Esophagus (tissue), 2 donors: ENCODE measurements around the gene UGT1A3. TPM values are rescaled to one million over a fixed set of nuclear protein-coding genes. Genes with fewer than 3 reads are reported as not detected.
"Not testable (repeated sequence)": the region's sequence is repeated elsewhere in the genome, so short reads cannot be mapped to it uniquely, and the experiment has no call there.

Experiments used
- H3K27ac ChIP-seq, 2 donors: one replicate each; pipeline ENCODE4 v1.5.1; 2013; ENCODE audit warnings: low read depth in 2 of 2, mild to moderate bottlenecking in 2 of 2, inconsistent platforms in 1 of 2, low read length in 1 of 2, moderate library complexity in 1 of 2
- H3K27me3 ChIP-seq, 2 donors: one replicate each; pipeline ENCODE4 v1.6.1; 2013; ENCODE audit warnings: low read length in 2 of 2, control low read depth in 1 of 2, mild to moderate bottlenecking in 1 of 2; ENCODE audit not compliant: insufficient read depth in 2 of 2, control insufficient read depth in 1 of 2
- H3K36me3 ChIP-seq, 2 donors: one replicate each; pipeline ENCODE4 v1.6.1; 2013; ENCODE audit warnings: low read length in 1 of 2; ENCODE audit not compliant: control insufficient read depth in 2 of 2, insufficient read depth in 2 of 2
- H3K4me1 ChIP-seq, 2 donors: one replicate each; pipeline ENCODE4 v1.6.1; 2013; ENCODE audit warnings: low read length in 1 of 2; ENCODE audit not compliant: control insufficient read depth in 2 of 2, insufficient read depth in 2 of 2
- H3K4me3 ChIP-seq, 2 donors: one replicate each; pipeline ENCODE4 v1.5.1; 2013; ENCODE audit warnings: low read length in 2 of 2, mild to moderate bottlenecking in 2 of 2, low read depth in 1 of 2, moderate library complexity in 1 of 2
- H3K9me3 ChIP-seq, 2 donors: one replicate each; pipeline ENCODE4 v1.6.1; 2013; ENCODE audit warnings: mild to moderate bottlenecking in 2 of 2, low read depth in 1 of 2, low read length in 1 of 2, moderate library complexity in 1 of 2; ENCODE audit not compliant: control insufficient read depth in 2 of 2, insufficient read depth in 1 of 2
- WGBS, 2 donors: extraction: QIAGEN DNeasy Blood & Tissue Kit; methylation state at CpG; one replicate each; pipeline ENCODE4 v1.1.7; 2013; 5-methylcytosine and 5-hydroxymethylcytosine counted together
- polyA plus RNA-seq, 2 donors: library from polyadenylated mRNA; stranded (reverse); fragments of 200-250 nt; gene quantifications; one replicate each; pipeline ENCODE4 v1.2.3, GENCODE V29; 2013
- donor health status: healthy with polysubstance abuse.
- donor health status: Bipolar disorder and iron deficiency.

UGT1A3 gene
- polyA plus RNA-seq, 2 donors = 0.07 to 1.5 TPM

DNA sequence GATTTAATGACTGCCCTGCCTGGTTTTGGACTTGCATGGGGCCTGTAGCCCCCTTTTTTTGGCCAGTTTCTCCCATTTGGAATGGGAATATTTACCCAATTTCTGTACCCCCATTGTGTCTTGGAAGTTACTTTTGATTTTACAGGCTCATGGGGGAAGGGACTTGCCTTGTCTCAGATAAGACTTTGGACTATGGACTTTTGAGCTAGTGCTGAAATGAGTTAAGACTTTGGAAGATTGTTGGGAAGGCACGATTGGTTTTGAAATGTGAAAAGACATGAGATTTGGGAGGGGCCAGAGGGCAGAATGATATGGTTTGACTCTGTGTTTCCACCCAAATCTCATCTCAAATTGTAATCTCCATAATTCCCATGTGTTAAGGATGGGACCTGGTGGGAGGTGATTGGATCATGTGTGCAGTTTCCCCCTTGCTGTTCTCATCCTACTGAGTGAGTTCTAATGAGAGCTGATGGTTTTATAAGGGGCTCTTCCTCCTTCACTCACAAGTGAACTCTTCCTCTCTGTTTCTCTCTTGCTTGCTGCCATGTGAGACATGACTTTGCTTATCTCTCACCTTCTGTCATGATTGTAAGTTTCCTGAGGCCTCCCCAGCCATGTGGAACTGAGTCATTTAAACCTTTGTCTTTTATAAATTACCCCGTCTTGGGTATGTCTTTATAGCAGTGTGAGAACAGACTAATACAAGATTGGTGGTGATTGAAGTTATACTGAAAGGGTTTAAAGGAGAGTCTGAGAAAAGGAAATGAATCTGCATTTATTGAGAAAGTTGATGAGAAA is 22.6 kb downstream of the UGT1A3 start:
- not testable (repeated sequence) for H3K4me1 ChIP-seq, H3K4me3 ChIP-seq, H3K9me3 ChIP-seq, H3K36me3 ChIP-seq, H3K27ac ChIP-seq, H3K27me3 ChIP-seq
- 60 to 78% methylated on average over 2 of the region's 2 CpGs for WGBS, 2 donors

GRCh38 chr2:233754872-233755611 is 26.2 kb downstream of the UGT1A3 start:
- Histone ChIP-seq H3K36me3 (no peaks in the 10 kb centered on the region), H3K27me3 (no peaks in the 10 kb centered on the region), H3K4me1 (no peaks in the 10 kb centered on the region), H3K9me3 (peaks cover 0 to 7% of the 10 kb centered on the region in 2 donors), H3K4me3 (no peak overlapping the region), H3K27ac (no peak overlapping the region)
- 91 to 95% methylated on average over 41 to 44 of the region's 44 CpGs for WGBS, 2 donors

GRCh38 chr2:233756429-233757081 is 27.7 kb downstream of the UGT1A3 start:
- Histone ChIP-seq H3K9me3 (no peaks in the 10 kb centered on the region), H3K27me3 (no peaks in the 10 kb centered on the region), H3K27ac (no peak overlapping the region), H3K4me1 (peaks cover 1 to 2% of the 10 kb centered on the region in 2 donors), H3K4me3 (no peak overlapping the region), H3K36me3 (no peaks in the 10 kb centered on the region)
- WGBS, 2 donors = 57 to 63% methylated on average over 7 of the region's 7 CpGs

DNA sequence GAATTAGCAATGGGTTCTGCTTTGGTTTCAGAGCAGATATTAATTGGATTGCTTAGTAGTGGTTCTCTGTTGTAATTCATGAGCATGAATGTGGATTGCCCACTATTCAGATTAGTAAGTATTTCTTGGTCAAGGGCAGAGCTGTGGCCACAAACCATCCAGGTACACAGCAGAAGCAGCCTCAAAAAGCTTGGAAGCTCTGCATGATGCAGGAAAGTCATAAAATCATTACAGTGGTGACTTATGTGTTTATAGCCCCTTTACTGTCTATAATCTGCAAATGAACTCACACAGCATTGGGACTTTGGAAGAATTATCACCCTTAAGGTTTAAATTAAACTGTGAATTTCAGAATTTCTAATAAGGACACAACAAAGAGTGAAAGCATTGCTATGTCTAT is 29.3 kb downstream of the UGT1A3 start:
- Histone ChIP-seq H3K36me3 (no peaks in the 10 kb centered on the region), H3K27ac (no peak overlapping the region), H3K4me3 (no peak overlapping the region), H3K4me1 (peaks cover 1 to 2% of the 10 kb centered on the region in 2 donors), H3K27me3 (no peaks in the 10 kb centered on the region), H3K9me3 (no peaks in the 10 kb centered on the region)

DNA sequence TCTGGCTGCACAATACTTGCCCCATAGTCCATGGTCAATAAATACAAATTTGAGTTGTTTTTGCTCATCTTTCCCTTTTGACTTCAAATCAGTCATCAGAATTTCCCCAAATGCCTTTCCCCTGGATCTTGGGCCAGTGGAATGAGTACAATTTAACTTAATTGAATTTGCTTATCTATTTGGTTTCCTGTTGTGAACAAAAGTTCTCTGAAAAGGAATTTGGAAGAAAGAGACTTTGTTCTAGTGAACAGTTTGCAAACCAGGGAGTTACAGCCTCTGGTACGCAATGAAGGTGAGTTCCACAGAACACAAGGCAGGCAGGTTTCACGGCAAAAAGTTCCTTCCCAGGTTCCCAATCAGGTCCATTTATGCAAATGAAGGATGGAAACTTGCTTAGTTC is 30.0 kb downstream of the UGT1A3 start:
- no peak overlapping the region for H3K27ac ChIP-seq
- no peak overlapping the region for H3K4me3 ChIP-seq
- 81 to 91% methylated on average over 2 of the region's 2 CpGs for WGBS, 2 donors
- H3K36me3 ChIP-seq = no peaks in the 10 kb centered on the region
- H3K27me3 ChIP-seq = no peaks in the 10 kb centered on the region
- H3K9me3 ChIP-seq = no peaks in the 10 kb centered on the region
- peaks cover 1 to 2% of the 10 kb centered on the region in 2 donors for H3K4me1 ChIP-seq

DNA sequence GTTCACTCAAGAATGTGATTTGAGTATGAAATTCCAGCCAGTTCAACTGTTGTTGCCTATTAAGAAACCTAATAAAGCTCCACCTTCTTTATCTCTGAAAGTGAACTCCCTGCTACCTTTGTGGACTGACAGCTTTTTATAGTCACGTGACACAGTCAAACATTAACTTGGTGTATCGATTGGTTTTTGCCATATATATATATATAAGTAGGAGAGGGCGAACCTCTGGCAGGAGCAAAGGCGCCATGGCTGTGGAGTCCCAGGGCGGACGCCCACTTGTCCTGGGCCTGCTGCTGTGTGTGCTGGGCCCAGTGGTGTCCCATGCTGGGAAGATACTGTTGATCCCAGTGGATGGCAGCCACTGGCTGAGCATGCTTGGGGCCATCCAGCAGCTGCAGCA is 31.2 kb downstream of the UGT1A3 start, which contains the start of gene UGT1A1:
TSS of gene UGT1A1 (plus strand) at position 228 of the 400 bp plus-strand sequence. CDS start at position 246, 18 bp downstream.
- peak within 1 kb of the TSS in 1 of 2 donors; percentile 13 for H3K27ac ChIP-seq
- H3K4me1 ChIP-seq = peaks cover 1 to 2% of the 10 kb centered on the region in 2 donors
- WGBS, 2 donors = 75 to 97% methylated on average over 6 of the region's 6 CpGs
- H3K9me3 ChIP-seq = no peaks in the 10 kb centered on the region
- no peaks in the 10 kb centered on the region for H3K27me3 ChIP-seq
- no peak within 1 kb of the TSS for H3K4me3 ChIP-seq
- no peaks in the 10 kb centered on the region for H3K36me3 ChIP-seq

DNA sequence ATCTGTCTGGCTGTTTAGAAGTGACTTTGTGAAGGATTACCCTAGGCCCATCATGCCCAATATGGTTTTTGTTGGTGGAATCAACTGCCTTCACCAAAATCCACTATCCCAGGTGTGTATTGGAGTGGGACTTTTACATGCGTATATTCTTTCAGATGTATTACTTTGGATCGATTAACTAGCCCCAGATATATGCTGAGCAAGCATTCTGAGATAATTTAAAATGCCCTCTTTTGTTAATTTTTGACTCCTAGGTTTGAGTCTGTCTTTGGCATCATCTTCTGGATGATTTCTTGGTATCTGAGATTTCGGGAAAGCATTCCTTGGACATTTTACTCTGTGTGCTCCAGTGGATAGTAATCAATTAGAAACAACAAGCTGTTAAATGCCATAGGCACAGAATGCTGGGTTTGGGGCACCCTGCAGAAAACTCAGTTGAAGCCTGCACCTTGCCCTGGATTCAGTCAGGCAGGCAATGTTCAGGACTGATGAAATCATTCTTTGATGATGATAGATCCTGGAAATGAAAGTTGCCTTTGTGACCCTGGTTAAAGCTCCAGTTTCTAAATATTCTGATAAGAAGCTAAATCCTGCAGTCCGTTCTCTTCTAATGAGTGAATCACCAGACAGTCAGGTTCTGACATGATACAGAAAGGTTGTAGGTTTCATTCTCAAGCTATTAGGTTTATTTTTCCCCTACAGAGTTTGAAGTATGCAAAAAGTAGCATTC is 32.4 kb downstream of the UGT1A3 start:
- no peaks in the 10 kb centered on the region for H3K27me3 ChIP-seq
- H3K4me3 ChIP-seq = no peak overlapping the region
- WGBS, 2 donors = 61 to 70% methylated on average over 4 of the region's 4 CpGs
- H3K4me1 ChIP-seq = peaks cover 1 to 2% of the 10 kb centered on the region in 2 donors
- no peaks in the 10 kb centered on the region for H3K9me3 ChIP-seq
- no peak overlapping the region for H3K27ac ChIP-seq
- H3K36me3 ChIP-seq = no peaks in the 10 kb centered on the region

DNA sequence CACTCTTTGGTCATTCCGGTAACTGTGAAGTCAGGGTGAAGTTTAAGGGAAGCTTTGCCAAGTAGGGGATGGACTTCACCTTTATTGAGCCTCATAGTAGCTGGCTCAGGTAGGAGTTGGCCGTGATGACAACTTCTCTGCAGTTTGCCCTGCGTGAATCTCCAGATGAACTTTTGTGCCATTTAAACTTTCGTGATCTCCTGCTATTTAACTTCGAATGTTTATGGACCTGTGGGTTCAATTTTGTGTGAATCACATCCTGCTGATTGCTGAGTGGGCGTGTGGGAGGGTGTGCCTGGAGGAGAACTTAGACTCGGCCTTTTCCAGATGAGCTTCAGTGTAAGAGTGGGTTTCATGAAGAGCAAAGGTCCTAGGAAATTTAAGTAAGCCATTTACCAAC is 35.4 kb downstream of the UGT1A3 start:
- H3K4me3 ChIP-seq = no peak overlapping the region
- no peak overlapping the region for H3K27ac ChIP-seq
- WGBS, 2 donors = 57 to 60% methylated on average over 7 of the region's 7 CpGs
- no peaks in the 10 kb centered on the region for H3K9me3 ChIP-seq
- peaks cover 0 to 2% of the 10 kb centered on the region in 2 donors for H3K36me3 ChIP-seq
- peaks cover 1 to 2% of the 10 kb centered on the region in 2 donors for H3K4me1 ChIP-seq
- no peaks in the 10 kb centered on the region for H3K27me3 ChIP-seq

- Histone ChIP-seq H3K36me3 (peaks cover 0 to 5% of the 10 kb centered on the region in 2 donors), H3K9me3 (no peaks in the 10 kb centered on the region), H3K4me3 (no peak overlapping the region), H3K27me3 (no peaks in the 10 kb centered on the region), H3K4me1 (peaks cover 1 to 2% of the 10 kb centered on the region in 2 donors), H3K27ac (no peak overlapping the region)
- 58 to 68% methylated on average over 3 of the region's 3 CpGs for WGBS, 2 donors
Observed at GRCh38 chr2:233764761-233765160, 35.9 kb downstream of the UGT1A3 start.
